ENCODE data around the gene RGS6. TPM values are rescaled to one million over a fixed set of nuclear protein-coding genes. Genes with fewer than 3 reads are reported as not detected.

The RGS6 gene
- total RNA-seq, 3 donors from 2014 or later = 3.4 to 9.2 (median 4.5) TPM

DNA sequence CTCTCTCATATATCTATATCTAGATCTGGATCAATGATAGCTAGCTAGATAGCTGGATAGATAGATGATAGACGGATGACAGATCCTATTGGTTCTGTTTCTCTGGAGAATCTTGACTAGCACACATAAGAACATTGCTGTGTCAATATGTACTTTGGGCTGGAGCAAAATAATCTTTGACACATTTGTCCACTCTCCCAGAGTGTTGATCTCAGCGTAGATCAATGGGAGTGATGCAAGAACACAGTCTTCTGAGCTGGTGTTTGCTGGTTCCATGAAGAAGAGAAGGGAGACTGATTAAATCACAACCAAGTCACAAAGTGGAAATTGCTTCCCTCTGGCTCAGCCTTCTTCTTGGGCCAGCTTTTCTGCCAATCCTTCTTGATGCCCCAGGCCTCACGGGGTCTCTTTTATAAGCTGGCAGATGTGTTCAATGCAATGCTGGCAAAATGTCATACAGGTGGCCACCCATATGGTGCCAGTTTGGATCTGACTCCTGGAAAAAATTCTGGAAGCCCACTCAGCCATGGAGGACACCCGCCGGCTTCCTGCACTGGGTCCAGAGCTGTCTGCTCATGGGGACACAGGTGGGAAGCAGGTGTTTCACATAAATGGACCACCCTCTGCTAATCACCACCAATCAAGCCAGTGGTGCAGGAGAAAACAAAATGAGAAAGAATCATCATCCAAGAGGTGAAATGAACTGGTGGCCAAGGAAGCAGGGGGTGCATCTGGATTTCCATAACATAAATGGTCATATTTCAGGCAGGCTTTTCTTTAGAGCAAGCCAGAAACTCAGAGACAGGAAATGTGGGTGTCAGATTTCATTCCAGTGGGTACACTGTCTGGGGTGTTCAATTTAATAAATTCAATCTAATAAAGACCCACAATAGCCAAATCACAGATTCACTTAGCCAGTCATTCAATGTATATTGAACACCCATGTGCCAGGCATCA, 651.4 kb downstream of the RGS6 start:
- H3K27ac ChIP-seq = no peak overlapping the region
- TF ChIP-seq, protein P1, sequence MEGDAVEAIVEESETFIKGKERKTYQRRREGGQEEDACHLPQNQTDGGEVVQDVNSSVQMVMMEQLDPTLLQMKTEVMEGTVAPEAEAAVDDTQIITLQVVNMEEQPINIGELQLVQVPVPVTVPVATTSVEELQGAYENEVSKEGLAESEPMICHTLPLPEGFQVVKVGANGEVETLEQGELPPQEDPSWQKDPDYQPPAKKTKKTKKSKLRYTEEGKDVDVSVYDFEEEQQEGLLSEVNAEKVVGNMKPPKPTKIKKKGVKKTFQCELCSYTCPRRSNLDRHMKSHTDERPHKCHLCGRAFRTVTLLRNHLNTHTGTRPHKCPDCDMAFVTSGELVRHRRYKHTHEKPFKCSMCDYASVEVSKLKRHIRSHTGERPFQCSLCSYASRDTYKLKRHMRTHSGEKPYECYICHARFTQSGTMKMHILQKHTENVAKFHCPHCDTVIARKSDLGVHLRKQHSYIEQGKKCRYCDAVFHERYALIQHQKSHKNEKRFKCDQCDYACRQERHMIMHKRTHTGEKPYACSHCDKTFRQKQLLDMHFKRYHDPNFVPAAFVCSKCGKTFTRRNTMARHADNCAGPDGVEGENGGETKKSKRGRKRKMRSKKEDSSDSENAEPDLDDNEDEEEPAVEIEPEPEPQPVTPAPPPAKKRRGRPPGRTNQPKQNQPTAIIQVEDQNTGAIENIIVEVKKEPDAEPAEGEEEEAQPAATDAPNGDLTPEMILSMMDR (IDR thresholded peaks at IDR 0.05) = no peak
- TF ChIP-seq POLR2AphosphoS5 (IDR thresholded peaks at IDR 0.05) (no peak), POLR2A (IDR thresholded peaks at IDR 0.05) (no peak)
- intact Hi-C loops (cut with DNase I; ENCODE audit: low total_unique reads) = no loop called here
- H3K9me3 ChIP-seq = no peaks in the 10 kb centered on the region
- H3K4me3 ChIP-seq = no peak overlapping the region
- peaks cover 0 to 4% of the 10 kb centered on the region in 2 donors for H3K27me3 ChIP-seq
- no peak for DNase-seq (ENCODE audit: low spot score in 2 of 2)
- no peaks in the 10 kb centered on the region for H3K4me1 ChIP-seq
- H3K36me3 ChIP-seq = no peaks in the 10 kb centered on the region

DNA sequence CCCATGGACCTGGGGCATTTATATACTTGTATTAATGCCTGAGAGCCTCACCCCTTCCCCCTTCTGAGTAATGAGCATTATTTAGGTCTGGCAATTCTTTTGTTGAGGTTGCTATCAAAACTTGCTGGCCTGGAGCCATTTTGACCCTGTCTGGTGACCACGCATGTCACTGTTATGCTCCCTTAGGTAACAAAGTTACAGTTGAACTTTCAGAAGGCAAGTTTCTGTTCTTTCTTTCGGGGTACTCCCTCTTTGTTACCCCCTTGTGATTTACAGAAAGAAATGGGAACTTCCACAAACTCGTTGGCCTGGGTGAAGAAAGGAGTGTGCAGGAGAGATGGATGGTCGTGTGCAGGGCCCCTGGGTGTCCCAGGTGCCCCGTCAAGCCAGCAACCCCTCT, 656.3 kb downstream of the RGS6 start:
- intact Hi-C loops (cut with DNase I; ENCODE audit: low total_unique reads) = no loop called here

DNA sequence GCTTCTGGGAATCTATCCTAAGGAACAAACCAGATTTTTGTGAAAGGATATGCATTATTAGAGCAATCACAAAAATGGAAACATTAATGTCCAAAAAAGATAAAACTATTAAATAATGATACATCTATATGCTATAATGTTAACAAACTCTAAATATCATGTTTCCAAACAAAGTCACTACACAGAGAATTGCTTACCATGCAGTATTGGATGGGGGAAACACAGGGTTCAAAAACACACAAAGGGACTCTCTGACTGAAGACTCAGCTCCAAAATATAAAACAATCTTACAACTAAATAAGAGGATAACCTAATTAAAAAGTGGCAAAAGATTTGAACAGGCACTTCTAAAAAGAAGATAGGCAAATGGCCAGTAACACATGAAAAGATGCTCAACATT, 657.4 kb downstream of the RGS6 start:
- Histone ChIP-seq H3K9me3 (no peaks in the 10 kb centered on the region), H3K36me3 (no peaks in the 10 kb centered on the region), H3K4me1 (no peaks in the 10 kb centered on the region), H3K4me3 (no peak overlapping the region), H3K27ac (no peak overlapping the region), H3K27me3 (no peaks in the 10 kb centered on the region)
- intact Hi-C loops (cut with DNase I; ENCODE audit: low total_unique reads) = no loop called here
- DNase-seq (ENCODE audit: low spot score in 2 of 2) = no peak
- no peak for TF ChIP-seq POLR2AphosphoS5 (IDR thresholded peaks at IDR 0.05)
- no peak for TF ChIP-seq POLR2A (IDR thresholded peaks at IDR 0.05)
- TF ChIP-seq, protein P1 (IDR thresholded peaks at IDR 0.05) = no peak

More for the DNA sequence above, 656.3 kb downstream of the RGS6 start:
- Histone ChIP-seq H3K4me1 (no peaks in the 10 kb centered on the region), H3K9me3 (no peaks in the 10 kb centered on the region), H3K36me3 (no peaks in the 10 kb centered on the region), H3K4me3 (no peak overlapping the region), H3K27me3 (no peaks in the 10 kb centered on the region), H3K27ac (no peak overlapping the region)
- TF ChIP-seq POLR2A (IDR thresholded peaks at IDR 0.05) (no peak), POLR2AphosphoS5 (IDR thresholded peaks at IDR 0.05) (no peak)
- TF ChIP-seq, protein P1 (IDR thresholded peaks at IDR 0.05) = no peak
- no peak for DNase-seq (ENCODE audit: low spot score in 2 of 2)

DNA sequence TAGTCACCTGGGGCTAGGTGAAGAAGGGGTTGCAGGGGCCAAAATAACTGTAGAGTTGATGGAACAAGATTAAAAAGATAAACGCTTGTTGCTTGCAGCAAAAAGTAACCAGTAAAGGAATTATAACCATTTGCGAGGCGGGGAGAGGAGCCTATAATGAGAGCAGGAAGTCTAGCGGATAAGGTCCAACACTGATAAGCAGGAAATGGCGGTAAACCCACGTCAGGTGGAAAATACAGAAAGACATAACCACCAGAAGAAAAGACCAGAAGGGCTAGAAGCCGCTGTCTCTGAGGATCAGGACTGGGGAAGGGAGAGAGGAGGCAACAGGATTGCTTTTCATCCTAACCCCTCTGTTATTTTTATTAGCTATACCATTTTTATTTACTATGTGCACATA, 658.3 kb downstream of the RGS6 start:
- Histone ChIP-seq H3K27me3 (no peaks in the 10 kb centered on the region), H3K36me3 (no peaks in the 10 kb centered on the region), H3K4me3 (no peak overlapping the region), H3K9me3 (no peaks in the 10 kb centered on the region), H3K4me1 (no peaks in the 10 kb centered on the region), H3K27ac (no peak overlapping the region)
- no peak for TF ChIP-seq POLR2AphosphoS5 (IDR thresholded peaks at IDR 0.05)
- TF ChIP-seq POLR2A (IDR thresholded peaks at IDR 0.05) = no peak
- TF ChIP-seq, protein P1 (IDR thresholded peaks at IDR 0.05) = no peak
- DNase-seq (ENCODE audit: low spot score in 2 of 2) = no peak
- intact Hi-C loops (cut with DNase I; ENCODE audit: low total_unique reads) = no loop called here

DNA sequence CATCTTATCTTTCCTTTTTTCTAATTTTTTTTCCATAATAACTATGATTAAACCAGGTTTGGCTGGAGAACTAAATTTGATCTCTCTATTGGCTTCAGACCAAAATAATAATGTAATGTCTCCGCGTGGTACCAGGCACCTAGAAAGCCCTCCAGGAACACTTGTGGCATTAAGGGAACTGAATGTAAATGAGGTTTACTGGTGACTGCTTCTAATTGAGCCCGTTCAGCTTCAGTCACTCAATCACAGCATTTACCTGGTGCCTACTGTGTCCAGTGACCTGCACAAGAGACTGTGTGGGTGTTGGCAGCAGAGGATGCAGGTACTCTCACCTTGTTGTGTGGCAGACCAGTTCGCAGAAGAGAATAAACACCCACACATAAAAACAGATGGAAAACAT, 659.2 kb downstream of the RGS6 start:
- intact Hi-C loops (cut with DNase I; ENCODE audit: low total_unique reads) = no loop called here
- DNase-seq (ENCODE audit: low spot score in 2 of 2) = no peak
- H3K4me1 ChIP-seq = no peaks in the 10 kb centered on the region

More for the DNA sequence above, 659.2 kb downstream of the RGS6 start:
- H3K9me3 ChIP-seq = no peaks in the 10 kb centered on the region
- TF ChIP-seq POLR2A (IDR thresholded peaks at IDR 0.05) (no peak), POLR2AphosphoS5 (IDR thresholded peaks at IDR 0.05) (no peak)
- TF ChIP-seq, protein P1 (IDR thresholded peaks at IDR 0.05) = no peak
- no peaks in the 10 kb centered on the region for H3K27me3 ChIP-seq
- H3K4me3 ChIP-seq = no peak overlapping the region
- H3K27ac ChIP-seq = no peak overlapping the region
- no peaks in the 10 kb centered on the region for H3K36me3 ChIP-seq

Measured in breast epithelium (tissue), 4 donors.